GM08714 (cell line): Measurements from ENCODE around the gene ALPK3.

Experiments
- H3K4me3 ChIP-seq: fragments of 200-500 bp; sonication (Bioruptor generic); 2 replicates; pipeline ENCODE4 v1.5.1; 2014; ENCODE audit warnings: mild to moderate bottlenecking, low read length, inconsistent platforms
- ZNF274 ChIP-seq: IDR thresholded peaks from 2 replicates; pipeline ENCODE4 v1.6.1; 2012; ENCODE audit warnings: mild to moderate bottlenecking, low read depth, low read length

The ALPK3 gene

DNA sequence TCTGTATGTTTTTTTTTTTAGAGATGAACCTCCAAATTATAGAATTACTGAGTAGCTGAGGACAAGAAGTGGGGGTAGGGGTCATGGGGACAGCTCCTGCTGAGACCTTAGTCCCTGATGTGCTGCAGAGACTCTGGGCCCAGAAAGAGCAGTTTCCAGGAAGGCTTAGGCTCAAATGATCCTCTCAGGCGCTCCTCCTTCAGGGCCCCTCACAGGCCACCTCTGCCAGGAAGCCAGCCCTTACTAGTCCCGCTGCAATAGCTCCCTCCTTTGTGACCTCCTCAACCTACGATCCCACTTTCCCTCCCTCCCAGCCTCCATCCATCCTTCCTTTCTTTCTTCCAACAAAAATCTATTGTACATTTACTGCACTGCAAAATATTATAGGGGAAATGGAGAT lies 91.9 kb downstream of the ALPK3 start:
- H3K4me3 ChIP-seq = no peak overlapping the region
- TF ChIP-seq ZNF274 = no peak

DNA sequence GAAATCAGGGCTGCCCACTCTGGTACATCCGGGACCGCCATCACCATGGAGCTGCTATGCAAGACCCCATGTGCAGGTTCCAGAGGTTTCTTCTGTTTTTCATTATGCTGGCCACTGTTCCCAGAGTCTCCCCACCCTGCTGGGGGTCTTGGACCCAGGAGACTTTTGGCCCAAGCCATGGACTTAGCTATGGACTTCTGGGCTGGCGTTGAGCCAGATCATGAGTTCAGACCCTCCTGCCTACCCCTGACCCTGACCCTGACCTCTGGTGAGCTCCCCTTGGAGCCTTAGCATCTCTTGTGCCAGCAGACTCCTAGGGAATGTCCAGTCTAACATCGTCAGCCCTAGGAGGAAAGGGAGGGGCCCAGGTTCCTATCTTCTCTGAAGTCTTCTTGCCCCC lies 92.6 kb downstream of the ALPK3 start:
- TF ChIP-seq ZNF274 = no peak
- no peak overlapping the region for H3K4me3 ChIP-seq

DNA sequence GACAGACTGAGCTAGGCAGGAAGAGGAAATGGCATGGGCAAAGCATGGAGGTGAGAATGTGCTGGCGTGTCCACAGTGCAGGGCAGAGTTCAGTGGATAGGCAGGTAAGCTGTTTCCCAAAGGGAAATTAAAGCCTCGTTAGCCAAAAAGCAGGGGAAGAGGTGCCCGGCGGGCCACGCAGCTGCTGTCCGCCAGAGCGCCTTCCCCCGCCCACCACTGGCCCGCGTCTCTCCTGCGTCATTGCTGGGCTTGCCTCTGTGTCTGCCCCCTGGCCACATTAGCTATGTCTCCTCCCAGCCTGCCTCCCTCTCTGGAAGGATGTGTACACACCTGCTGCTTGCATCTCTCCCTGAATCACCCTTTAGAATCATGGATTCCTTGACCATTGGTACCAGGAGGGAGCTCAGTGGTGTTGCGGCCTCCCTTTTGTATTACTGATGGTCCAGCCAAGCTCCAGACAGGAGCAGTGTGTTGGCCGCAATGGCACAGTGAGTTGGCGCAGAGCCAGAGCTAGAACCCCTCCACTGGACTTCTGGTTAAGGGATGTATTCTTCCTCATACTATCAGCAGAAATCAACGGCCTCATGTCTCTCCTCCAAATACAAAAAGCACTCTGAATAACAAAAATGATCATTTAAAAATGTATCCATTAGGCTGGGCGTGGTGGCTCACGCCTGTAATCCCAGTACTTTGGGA lies 93.9 kb downstream of the ALPK3 start:
- H3K4me3 ChIP-seq = no peak overlapping the region
- no peak for TF ChIP-seq ZNF274

GRCh38 chr15:84911879-84912660 lies 94.9 kb downstream of the ALPK3 start:
- TF ChIP-seq ZNF274 = no peak
- no peak overlapping the region for H3K4me3 ChIP-seq

DNA sequence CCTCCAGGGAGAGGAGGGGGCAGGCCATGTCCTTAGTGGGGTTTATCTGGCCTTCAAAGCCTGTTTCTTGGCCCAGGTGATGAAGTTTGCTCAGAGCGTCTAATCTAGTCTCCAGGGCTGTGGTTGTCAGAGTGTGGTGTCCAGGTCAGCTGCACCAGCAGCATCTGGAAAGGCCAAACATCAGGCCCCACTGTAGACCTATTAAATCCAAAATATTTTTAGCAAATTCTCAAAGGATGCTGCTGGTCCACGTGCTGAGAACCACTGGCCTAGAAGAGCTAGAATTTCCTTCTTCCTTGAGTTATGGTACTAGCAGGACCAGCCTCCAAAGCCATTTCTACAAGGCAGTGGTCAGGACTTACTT lies 96.2 kb downstream of the ALPK3 start:
- no peak for TF ChIP-seq ZNF274
- H3K4me3 ChIP-seq = no peak overlapping the region

- no peak for TF ChIP-seq ZNF274
- H3K4me3 ChIP-seq = no peak overlapping the region
These were observed 97.2 kb downstream of the ALPK3 start for GRCh38 chr15:84914351-84914750.

DNA sequence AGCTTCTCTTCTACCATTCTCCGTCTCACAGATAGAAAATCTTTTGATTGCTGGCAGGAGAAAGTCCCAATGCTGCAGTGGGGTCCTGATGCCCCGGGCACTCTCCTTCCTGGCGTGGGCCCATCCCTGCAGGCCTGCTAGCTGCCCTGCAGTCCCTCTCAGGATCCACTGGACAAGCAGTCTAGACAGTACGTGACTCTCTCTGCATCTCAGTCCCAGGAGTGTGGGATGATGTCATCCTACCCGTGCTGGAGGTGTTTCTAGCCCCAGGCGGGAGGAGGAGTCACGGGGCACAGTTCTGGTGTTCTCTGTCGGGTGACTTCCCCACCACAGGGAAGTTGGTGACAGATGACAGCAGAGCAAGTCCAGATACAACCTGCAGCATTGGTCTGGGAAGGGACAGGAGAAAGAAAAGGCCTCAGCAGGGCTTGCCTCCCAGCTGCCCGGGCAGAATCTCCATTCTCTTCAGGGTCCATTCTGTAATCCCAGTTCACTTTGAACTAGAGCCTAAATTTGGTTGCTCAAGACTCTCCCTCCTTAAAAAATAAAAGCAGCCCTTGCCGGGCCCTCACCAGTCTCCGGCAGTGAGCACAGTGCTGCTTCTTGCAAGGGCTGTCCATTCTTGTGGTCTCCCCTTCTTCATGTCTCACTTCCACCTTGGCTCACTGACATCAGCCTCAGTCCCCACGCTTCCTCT lies 97.9 kb downstream of the ALPK3 start:
- no peak overlapping the region for H3K4me3 ChIP-seq
- TF ChIP-seq ZNF274 = no peak

GRCh38 chr15:84915606-84915958 lies 98.4 kb downstream of the ALPK3 start:
- TF ChIP-seq ZNF274 = no peak
- H3K4me3 ChIP-seq = no peak overlapping the region

GRCh38 chr15:84917452-84917851 lies 100.3 kb downstream of the ALPK3 start:
- H3K4me3 ChIP-seq = no peak overlapping the region
- no peak for TF ChIP-seq ZNF274

- no peak for TF ChIP-seq ZNF274
These were observed 102.0 kb downstream of the ALPK3 start for GRCh38 chr15:84919106-84919667.

DNA sequence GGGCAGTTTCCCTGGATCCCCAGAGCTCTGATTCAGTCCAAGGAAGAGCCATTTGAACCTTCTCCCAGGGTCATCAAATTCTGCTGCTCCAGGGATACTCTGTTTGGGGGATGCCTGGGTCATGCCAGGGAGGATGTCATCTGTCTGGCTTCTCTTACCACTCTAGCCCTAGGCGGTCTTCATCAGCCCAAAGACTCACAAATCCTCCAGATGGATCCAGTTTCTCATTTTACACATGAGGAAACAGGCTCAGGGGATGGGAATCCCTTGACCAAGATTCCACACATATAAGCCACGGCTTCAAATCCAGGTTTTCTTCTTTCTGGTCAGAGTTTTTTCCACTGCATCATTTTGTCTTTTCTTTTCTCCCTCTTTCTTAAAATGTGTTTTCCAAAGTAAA lies 104.0 kb downstream of the ALPK3 start:
- H3K4me3 ChIP-seq = no peak overlapping the region
- TF ChIP-seq ZNF274 = no peak

More at GRCh38 chr15:84919106-84919667, 102.0 kb downstream of the ALPK3 start:
- no peak overlapping the region for H3K4me3 ChIP-seq

DNA sequence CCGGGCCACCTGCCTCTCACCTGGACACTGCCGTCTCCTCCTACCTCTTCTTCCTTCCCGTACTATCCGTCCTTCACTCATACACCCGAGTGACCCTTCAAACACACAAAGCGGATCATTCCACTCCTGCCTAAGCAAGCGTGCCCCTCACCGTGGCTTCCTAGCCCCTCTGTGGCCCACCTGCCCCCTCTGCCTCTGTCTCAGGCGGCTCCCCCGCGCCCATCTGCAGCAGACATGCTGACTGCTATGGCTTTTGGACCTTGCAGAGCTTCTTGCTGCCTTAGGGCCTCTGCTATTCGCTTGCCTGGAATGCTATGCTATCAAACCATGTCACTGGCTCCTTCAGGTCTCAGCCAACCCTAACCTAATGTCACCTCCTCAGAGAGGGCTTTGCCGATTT lies 105.4 kb downstream of the ALPK3 start:
- TF ChIP-seq ZNF274 = no peak
- H3K4me3 ChIP-seq = no peak overlapping the region
